Vagina (tissue), 2 donors: ENCODE data around the gene CCM2. TPM values are rescaled to one million over a fixed set of nuclear protein-coding genes. Genes with fewer than 3 reads are reported as not detected.

ENCODE experiments used
- DNase-seq, 2 donors: peaks; one replicate each; pipeline ENCODE4 v3.0.0-alpha.2; 2017; ENCODE audit errors: extremely low spot score in 2 of 2
- H3K27ac ChIP-seq: fragments of 200-600 bp; sonication (generic); one replicate; pipeline ENCODE4 v1.5.1; 2019
- H3K27me3 ChIP-seq: fragments of 200-600 bp; sonication (generic); one replicate; pipeline ENCODE4 v1.5.1; 2019
- H3K36me3 ChIP-seq, 2 donors: fragments of 200-600 bp; sonication (generic); one replicate each; pipeline ENCODE4 v1.5.1; 2017 to 2019
- H3K4me1 ChIP-seq: fragments of 200-600 bp; sonication (generic); one replicate; pipeline ENCODE4 v1.5.1; 2019
- H3K4me3 ChIP-seq, 2 donors: fragments of 200-600 bp; sonication (generic); 1 replicate in 1 of 2; 2 replicates in 1 of 2; pipeline ENCODE4 v1.5.1; 2016 to 2019
- H3K9me3 ChIP-seq: fragments of 200-600 bp; sonication (generic); one replicate; pipeline ENCODE4 v1.5.1; 2019
- CTCF ChIP-seq, 3 experiments: fragments of 450-650 bp in 2 of 3; fragments of 200-600 bp in 1 of 3; sonication (generic) in 1 of 3; IDR thresholded peaks; one replicate each; pipeline ENCODE4 v1.5.1; 2017 to 2019; ENCODE audit warnings: antibody characterized with exemption in 3 of 3, mild to moderate bottlenecking in 2 of 3, moderate library complexity in 2 of 3
- POLR2A ChIP-seq, 2 donors: fragments of 450-650 bp; IDR thresholded peaks; one replicate each; pipeline ENCODE4 v1.6.1; 2017; ENCODE audit warnings: antibody characterized with exemption in 2 of 2, mild to moderate bottlenecking in 2 of 2, moderate library complexity in 2 of 2
- POLR2AphosphoS5 ChIP-seq, 2 donors: sonication (generic); formaldehyde crosslinking; IDR thresholded peaks; one replicate each; pipeline ENCODE4 v1.9.0; 2017; ENCODE audit warnings: antibody characterized with exemption in 2 of 2, mild to moderate bottlenecking in 2 of 2, low read depth in 1 of 2; ENCODE audit not compliant: insufficient read depth in 1 of 2
- intact Hi-C: fragments of 100-400 bp; cut with DNase I; formaldehyde crosslinking; loops from one replicate; pipeline ENCODE4 v1.15.1; 2023
- total RNA-seq: library from RNA; depleted of rRNA; stranded (reverse); fragments of >200 nt; gene quantifications from one replicate; pipeline ENCODE4 v1.2.3, GENCODE V29; 2016

CCM2 gene
- total RNA-seq, 1 donor from 2014 or later: 44.2 TPM

GRCh38 chr7:44973610-44974401 lies 26.2 kb upstream of the CCM2 start:
- Histone ChIP-seq H3K36me3 (no peaks in the 10 kb centered on the region), H3K27me3 (no peaks in the 10 kb centered on the region), H3K4me1 (peaks cover 1% of the 10 kb centered on the region), H3K9me3 (no peaks in the 10 kb centered on the region), H3K4me3 (no peak overlapping the region), H3K27ac (no peak overlapping the region)
- peak in 1 of 2 donors; percentile 88 for DNase-seq
- TF ChIP-seq POLR2AphosphoS5 (IDR thresholded peaks at IDR 0.05; ENCODE audit: insufficient read depth in 1 of 2, low read depth in 1 of 2) (no peak), CTCF (IDR thresholded peaks at IDR 0.05) (peak in 1 of 3 experiments; percentile 18), POLR2A (IDR thresholded peaks at IDR 0.05) (no peak)
- intact Hi-C loops: no loop called here

GRCh38 chr7:44974549-44974948 lies 25.5 kb upstream of the CCM2 start:
- H3K36me3 ChIP-seq: no peaks in the 10 kb centered on the region
- no peak overlapping the region for H3K4me3 ChIP-seq
- no peak overlapping the region for H3K27ac ChIP-seq
- H3K27me3 ChIP-seq: no peaks in the 10 kb centered on the region
- peaks cover 8% of the 10 kb centered on the region for H3K4me1 ChIP-seq
- intact Hi-C loops: no loop called here
- TF ChIP-seq POLR2AphosphoS5 (IDR thresholded peaks at IDR 0.05; ENCODE audit: insufficient read depth in 1 of 2, low read depth in 1 of 2): no peak
- TF ChIP-seq CTCF (IDR thresholded peaks at IDR 0.05): no peak
- TF ChIP-seq POLR2A (IDR thresholded peaks at IDR 0.05): no peak
- DNase-seq: no peak
- H3K9me3 ChIP-seq: no peaks in the 10 kb centered on the region

GRCh38 chr7:44975331-44976039 lies 24.5 kb upstream of the CCM2 start:
- TF ChIP-seq POLR2AphosphoS5 (IDR thresholded peaks at IDR 0.05; ENCODE audit: insufficient read depth in 1 of 2, low read depth in 1 of 2) (no peak), POLR2A (IDR thresholded peaks at IDR 0.05) (no peak)
- H3K27ac ChIP-seq: no peak overlapping the region
- H3K36me3 ChIP-seq: no peaks in the 10 kb centered on the region
- H3K27me3 ChIP-seq: no peaks in the 10 kb centered on the region
- H3K4me1 ChIP-seq: peaks cover 18% of the 10 kb centered on the region
- DNase-seq: no peak
- no peaks in the 10 kb centered on the region for H3K9me3 ChIP-seq
- H3K4me3 ChIP-seq: no peak overlapping the region
- intact Hi-C loops: no loop called here

- intact Hi-C loops: no loop called here
- H3K27me3 ChIP-seq: no peaks in the 10 kb centered on the region
Measured at GRCh38 chr7:44976040-44976745, 23.8 kb upstream of the CCM2 start.

More at GRCh38 chr7:44976040-44976745, 23.8 kb upstream of the CCM2 start:
- no peak for DNase-seq
- Histone ChIP-seq H3K4me1 (peaks cover 21% of the 10 kb centered on the region), H3K36me3 (peaks cover 0 to 3% of the 10 kb centered on the region in 2 donors), H3K9me3 (no peaks in the 10 kb centered on the region), H3K4me3 (no peak overlapping the region), H3K27ac (no peak overlapping the region)
- no peak for TF ChIP-seq CTCF (IDR thresholded peaks at IDR 0.05)
- TF ChIP-seq POLR2A (IDR thresholded peaks at IDR 0.05): no peak
- no peak for TF ChIP-seq POLR2AphosphoS5 (IDR thresholded peaks at IDR 0.05; ENCODE audit: insufficient read depth in 1 of 2, low read depth in 1 of 2)
